HCT116 (cell line): ENCODE measurements around the gene ADD1. TPM values are rescaled to one million over a fixed set of nuclear protein-coding genes. Genes with fewer than 3 reads are reported as not detected.

Experiments
- ATAC-seq: fragments of 200-7000 bp; cut with Tn5 transposase; 2 replicates; pipeline ENCODE4 v1.9.1; 2020; ENCODE audit warnings: mild to moderate bottlenecking, moderate library complexity
- BruUV-seq: library from RNA; stranded (reverse); fragments of 400-500 nt; replicated peaks from 2 replicates; lab custom pipeline; 2021; lab: Mats Ljungman, UMichigan
- CTCF ChIA-PET: fragments of 300-600 bp; sonication (Branson Sonifier 250); formaldehyde crosslinking; loops from one replicate; lab custom pipeline; 2021; ENCODE audit warnings: antibody characterized with exemption; lab: Charles Lee
- POLR2A ChIA-PET: fragments of 300-600, 350-600 bp; sonication (Branson Sonifier 250); formaldehyde crosslinking; loops from one replicate; lab custom pipeline; 2021; ENCODE audit warnings: antibody characterized with exemption; lab: Charles Lee
- RAD21 ChIA-PET, 2 experiments: fragments of 300-600 bp; sonication (Branson Sonifier 250); formaldehyde crosslinking; loops; one replicate each; lab custom pipeline; 2023; ENCODE audit warnings: low total read pairs in 2 of 2; ENCODE audit not compliant: uncharacterized antibody in 2 of 2, unreplicated experiment in 2 of 2, low non-redundant PET in 1 of 2; lab: Charles Lee
- DNase-seq: peaks from one replicate; pipeline ENCODE4 v3.0.0-alpha.2; 2010; ENCODE audit warnings: low read depth, low spot score
- H2AFZ ChIP-seq: fragments of 200-600 bp; shearing (Covaris generic), sonication (generic); 2 replicates; pipeline ENCODE4 v1.6.1; 2017; ENCODE audit warnings: low read depth, mixed run types, mixed read lengths, antibody characterized with exemption, low read length; ENCODE audit not compliant: poor library complexity, severe bottlenecking
- H3K27ac ChIP-seq: 2 replicates; pipeline ENCODE4 v1.5.1; 2012; ENCODE audit warnings: low read depth, low read length
- H3K27me3 ChIP-seq: fragments of 200-600 bp; sonication (generic); 2 replicates; pipeline ENCODE4 v1.6.1; 2016; ENCODE audit warnings: mixed run types, low read length, mixed read lengths; ENCODE audit not compliant: insufficient read depth
- H3K36me3 ChIP-seq, 2 experiments: fragments of 200-500 bp in 1 of 2; fragments of 200-600 bp in 1 of 2; sonication (Bioruptor generic) in 1 of 2; sonication (generic) in 1 of 2; 2 replicates each; pipeline versions ENCODE4 v1.5.1 to v1.6.1; 2014 to 2016; ENCODE audit warnings: low read length in 2 of 2, inconsistent platforms in 1 of 2, mixed read lengths in 1 of 2, mixed run types in 1 of 2; ENCODE audit not compliant: insufficient read depth in 2 of 2, control insufficient read depth in 1 of 2
- H3K4me1 ChIP-seq, 2 experiments: fragments of 200-600 bp in 1 of 2; sonication (generic) in 1 of 2; 2 replicates each; pipeline versions ENCODE4 v1.5.1 to v1.6.1; 2012 to 2017; ENCODE audit warnings: low read length in 2 of 2, inconsistent platforms in 1 of 2, mild to moderate bottlenecking in 1 of 2, mixed read lengths in 1 of 2, mixed run types in 1 of 2, moderate library complexity in 1 of 2; ENCODE audit not compliant: insufficient read depth in 2 of 2, control insufficient read depth in 1 of 2
- H3K4me2 ChIP-seq: fragments of 200-600 bp; sonication (generic); 2 replicates; pipeline ENCODE4 v1.6.1; 2017; ENCODE audit warnings: mixed run types, low read length, mixed read lengths
- H3K4me3 ChIP-seq, 2 experiments: fragments of 200-600 bp in 1 of 2; sonication (generic) in 1 of 2; replicated peaks in 1 of 2; 2 replicates each; pipeline ENCODE4 v1.5.1; 2011 to 2016; ENCODE audit warnings: low read length in 2 of 2, control low read depth in 1 of 2, low read depth in 1 of 2, mild to moderate bottlenecking in 1 of 2, mixed read lengths in 1 of 2, mixed run types in 1 of 2
- H3K79me2 ChIP-seq: fragments of 200-600 bp; sonication (generic); 2 replicates; pipeline ENCODE4 v1.6.1; 2017; ENCODE audit warnings: mild to moderate bottlenecking, mixed run types, low read length, moderate library complexity, mixed read lengths; ENCODE audit not compliant: insufficient read depth
- H3K9ac ChIP-seq: fragments of 200-600 bp; sonication (generic); 2 replicates; pipeline ENCODE4 v1.6.1; 2016; ENCODE audit warnings: low read length, mixed read lengths
- H3K9me2 ChIP-seq: fragments of 200-600 bp; sonication (generic), shearing (Covaris generic); 2 replicates; pipeline ENCODE4 v1.6.1; 2017; ENCODE audit warnings: mixed run types, mild to moderate bottlenecking, moderate library complexity; ENCODE audit not compliant: insufficient read depth
- H3K9me3 ChIP-seq, 2 experiments: fragments of 200-500 bp in 1 of 2; fragments of 200-600 bp in 1 of 2; sonication (Bioruptor generic) in 1 of 2; sonication (generic) in 1 of 2; 2 replicates each; pipeline ENCODE4 v1.6.1; 2014 to 2017; ENCODE audit warnings: low read length in 2 of 2, mixed read lengths in 2 of 2, inconsistent platforms in 1 of 2, low read depth in 1 of 2, mild to moderate bottlenecking in 1 of 2, mixed run types in 1 of 2, moderate library complexity in 1 of 2; ENCODE audit not compliant: control insufficient read depth in 1 of 2, insufficient read depth in 1 of 2
- H4K20me1 ChIP-seq: fragments of 200-600 bp; sonication (generic), shearing (Covaris generic); 2 replicates; pipeline ENCODE4 v1.6.1; 2017; ENCODE audit warnings: mixed run types, mild to moderate bottlenecking, moderate library complexity; ENCODE audit not compliant: insufficient read depth
- CEBPB ChIP-seq: IDR thresholded peaks from 2 replicates; pipeline ENCODE4 v1.6.1; 2012; ENCODE audit warnings: low read depth
- EGR1 ChIP-seq: IDR thresholded peaks from 2 replicates; pipeline ENCODE4 v1.6.1; 2012; ENCODE audit warnings: low read depth
- ELF1 ChIP-seq: IDR thresholded peaks from 2 replicates; pipeline ENCODE4 v1.6.1; 2012; ENCODE audit warnings: low read depth, borderline replicate concordance
- EZH2phosphoT487 ChIP-seq: fragments of 200-600 bp; IDR thresholded peaks from 2 replicates; pipeline ENCODE4 v1.6.1; 2018; ENCODE audit warnings: antibody characterized with exemption, borderline replicate concordance
- RAD21 ChIP-seq: IDR thresholded peaks from 2 replicates; pipeline ENCODE4 v1.6.1; 2012; ENCODE audit warnings: low read depth, mild to moderate bottlenecking
- SIN3A ChIP-seq: IDR thresholded peaks from 2 replicates; pipeline ENCODE4 v1.6.1; 2012; ENCODE audit warnings: low read depth
- ZBTB33 ChIP-seq: IDR thresholded peaks from 2 replicates; pipeline ENCODE4 v1.6.1; 2011; ENCODE audit warnings: mild to moderate bottlenecking, low read length, moderate library complexity; ENCODE audit not compliant: insufficient replicate concordance; ENCODE audit errors: extremely low read depth
- ZNF274 ChIP-seq: fragments of 200-500 bp; sonication (Bioruptor generic); IDR thresholded peaks from 2 replicates; pipeline ENCODE4 v1.6.1; 2014; ENCODE audit warnings: mild to moderate bottlenecking, low read depth, low read length, inconsistent platforms
- intact Hi-C: fragments of 100-400 bp; cut with micrococcal nuclease; formaldehyde crosslinking; loops from 2 replicates; pipeline ENCODE4 v1.10.0; 2022
- total RNA-seq: library from RNA; stranded (reverse); gene quantifications from one replicate; pipeline ENCODE4 v1.2.1, GENCODE V29; 2021; ENCODE audit not compliant: unreplicated experiment
- TF ChIP-seq, protein P1 (sequence below): IDR thresholded peaks from 2 replicates; pipeline ENCODE4 v1.6.1; 2012; ENCODE audit warnings: low read depth
- TF ChIP-seq, protein P2 (sequence below): IDR thresholded peaks from 2 replicates; pipeline ENCODE4 v1.6.1; 2012

The ADD1 gene
- total RNA-seq, 1 experiment from 2014 or later = 139 TPM

- no peak for ATAC-seq
- BruUV-seq = no TSS peak
- H3K4me3 ChIP-seq = no peak overlapping the region
- peaks cover 0 to 9% of the 10 kb centered on the region in 2 experiments; a peak in 1 of 4 replicates for H3K4me1 ChIP-seq
- no peaks in the 10 kb centered on the region for H4K20me1 ChIP-seq
- no peak overlapping the region for H3K27ac ChIP-seq
- TF ChIP-seq SIN3A (no peak), ELF1 (no peak), ZBTB33 (no peak), CEBPB (no peak), EZH2phosphoT487 (no peak), EGR1 (no peak), ZNF274 (no peak), RAD21 (no peak)
- TF ChIP-seq, protein P1, sequence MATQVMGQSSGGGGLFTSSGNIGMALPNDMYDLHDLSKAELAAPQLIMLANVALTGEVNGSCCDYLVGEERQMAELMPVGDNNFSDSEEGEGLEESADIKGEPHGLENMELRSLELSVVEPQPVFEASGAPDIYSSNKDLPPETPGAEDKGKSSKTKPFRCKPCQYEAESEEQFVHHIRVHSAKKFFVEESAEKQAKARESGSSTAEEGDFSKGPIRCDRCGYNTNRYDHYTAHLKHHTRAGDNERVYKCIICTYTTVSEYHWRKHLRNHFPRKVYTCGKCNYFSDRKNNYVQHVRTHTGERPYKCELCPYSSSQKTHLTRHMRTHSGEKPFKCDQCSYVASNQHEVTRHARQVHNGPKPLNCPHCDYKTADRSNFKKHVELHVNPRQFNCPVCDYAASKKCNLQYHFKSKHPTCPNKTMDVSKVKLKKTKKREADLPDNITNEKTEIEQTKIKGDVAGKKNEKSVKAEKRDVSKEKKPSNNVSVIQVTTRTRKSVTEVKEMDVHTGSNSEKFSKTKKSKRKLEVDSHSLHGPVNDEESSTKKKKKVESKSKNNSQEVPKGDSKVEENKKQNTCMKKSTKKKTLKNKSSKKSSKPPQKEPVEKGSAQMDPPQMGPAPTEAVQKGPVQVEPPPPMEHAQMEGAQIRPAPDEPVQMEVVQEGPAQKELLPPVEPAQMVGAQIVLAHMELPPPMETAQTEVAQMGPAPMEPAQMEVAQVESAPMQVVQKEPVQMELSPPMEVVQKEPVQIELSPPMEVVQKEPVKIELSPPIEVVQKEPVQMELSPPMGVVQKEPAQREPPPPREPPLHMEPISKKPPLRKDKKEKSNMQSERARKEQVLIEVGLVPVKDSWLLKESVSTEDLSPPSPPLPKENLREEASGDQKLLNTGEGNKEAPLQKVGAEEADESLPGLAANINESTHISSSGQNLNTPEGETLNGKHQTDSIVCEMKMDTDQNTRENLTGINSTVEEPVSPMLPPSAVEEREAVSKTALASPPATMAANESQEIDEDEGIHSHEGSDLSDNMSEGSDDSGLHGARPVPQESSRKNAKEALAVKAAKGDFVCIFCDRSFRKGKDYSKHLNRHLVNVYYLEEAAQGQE = no peak
- TF ChIP-seq, protein P2, sequence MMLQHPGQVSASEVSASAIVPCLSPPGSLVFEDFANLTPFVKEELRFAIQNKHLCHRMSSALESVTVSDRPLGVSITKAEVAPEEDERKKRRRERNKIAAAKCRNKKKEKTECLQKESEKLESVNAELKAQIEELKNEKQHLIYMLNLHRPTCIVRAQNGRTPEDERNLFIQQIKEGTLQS = no peak
- TF ChIP-seq, all 23 proteins: peak for 0
- Histone ChIP-seq H3K9ac (no peak overlapping the region), H3K27me3 (no peaks in the 10 kb centered on the region), H3K79me2 (no peaks in the 10 kb centered on the region), H3K36me3 (no peaks in the 10 kb centered on the region), H3K9me3 (no peaks in the 10 kb centered on the region), H3K4me2 (no peak overlapping the region), H2AFZ (no peak overlapping the region), H3K9me2 (no peaks in the 10 kb centered on the region)
- CTCF ChIA-PET = no interaction called here
- RAD21 ChIA-PET = no interaction called here
- intact Hi-C loops = no loop called here
- no peak for DNase-seq
- POLR2A ChIA-PET = no interaction called here
Measured at GRCh38 chr4:2971275-2971674, 127.6 kb downstream of the ADD1 start.
